ENCODE measurements around the gene LPIN2. TPM values are rescaled to one million over a fixed set of nuclear protein-coding genes. Genes with fewer than 3 reads are reported as not detected.

The LPIN2 gene
- total and polyA plus RNA-seq, 2 experiments from 2014 or later = 9.0 to 10.8 TPM

- no peak for TF ChIP-seq ZNF462 (CRISPR knock-in tag; IDR thresholded peaks at IDR 0.05)
- TF ChIP-seq NANOG (IDR thresholded peaks at IDR 0.05; ENCODE audit: borderline replicate concordance) = no peak
- no peak for TF ChIP-seq POLR2AphosphoS5 (IDR thresholded peaks at IDR 0.05; ENCODE audit: low read depth)
- TF ChIP-seq CTCF (conservative IDR thresholded peaks at IDR 0.05; ENCODE audit: low read depth in 2 of 2) = no peak
- TF ChIP-seq, protein P1, sequence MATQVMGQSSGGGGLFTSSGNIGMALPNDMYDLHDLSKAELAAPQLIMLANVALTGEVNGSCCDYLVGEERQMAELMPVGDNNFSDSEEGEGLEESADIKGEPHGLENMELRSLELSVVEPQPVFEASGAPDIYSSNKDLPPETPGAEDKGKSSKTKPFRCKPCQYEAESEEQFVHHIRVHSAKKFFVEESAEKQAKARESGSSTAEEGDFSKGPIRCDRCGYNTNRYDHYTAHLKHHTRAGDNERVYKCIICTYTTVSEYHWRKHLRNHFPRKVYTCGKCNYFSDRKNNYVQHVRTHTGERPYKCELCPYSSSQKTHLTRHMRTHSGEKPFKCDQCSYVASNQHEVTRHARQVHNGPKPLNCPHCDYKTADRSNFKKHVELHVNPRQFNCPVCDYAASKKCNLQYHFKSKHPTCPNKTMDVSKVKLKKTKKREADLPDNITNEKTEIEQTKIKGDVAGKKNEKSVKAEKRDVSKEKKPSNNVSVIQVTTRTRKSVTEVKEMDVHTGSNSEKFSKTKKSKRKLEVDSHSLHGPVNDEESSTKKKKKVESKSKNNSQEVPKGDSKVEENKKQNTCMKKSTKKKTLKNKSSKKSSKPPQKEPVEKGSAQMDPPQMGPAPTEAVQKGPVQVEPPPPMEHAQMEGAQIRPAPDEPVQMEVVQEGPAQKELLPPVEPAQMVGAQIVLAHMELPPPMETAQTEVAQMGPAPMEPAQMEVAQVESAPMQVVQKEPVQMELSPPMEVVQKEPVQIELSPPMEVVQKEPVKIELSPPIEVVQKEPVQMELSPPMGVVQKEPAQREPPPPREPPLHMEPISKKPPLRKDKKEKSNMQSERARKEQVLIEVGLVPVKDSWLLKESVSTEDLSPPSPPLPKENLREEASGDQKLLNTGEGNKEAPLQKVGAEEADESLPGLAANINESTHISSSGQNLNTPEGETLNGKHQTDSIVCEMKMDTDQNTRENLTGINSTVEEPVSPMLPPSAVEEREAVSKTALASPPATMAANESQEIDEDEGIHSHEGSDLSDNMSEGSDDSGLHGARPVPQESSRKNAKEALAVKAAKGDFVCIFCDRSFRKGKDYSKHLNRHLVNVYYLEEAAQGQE (IDR thresholded peaks at IDR 0.05; ENCODE audit: unreplicated experiment) = no peak
- TF ChIP-seq ZNF114 (CRISPR knock-in tag; IDR thresholded peaks at IDR 0.05) = no peak
Observed at GRCh38 chr18:3054214-3054613, 41.3 kb upstream of the LPIN2 start (continued).
